H1 (cell line): ENCODE data around the gene RIN3. TPM values are rescaled to one million over a fixed set of nuclear protein-coding genes. Genes with fewer than 3 reads are reported as not detected.

Experiments
- CTCF ChIA-PET: fragments of 300-600 bp; sonication (Branson Sonifier 250); formaldehyde crosslinking; loops from one replicate; lab custom pipeline; 2021; ENCODE audit not compliant: partially characterized antibody; lab: Charles Lee
- POLR2A ChIA-PET: fragments of 300-600 bp; sonication (Branson Sonifier 250); formaldehyde crosslinking; loops from one replicate; lab custom pipeline; 2021; ENCODE audit warnings: inconsistent platforms; ENCODE audit not compliant: partially characterized antibody; lab: Charles Lee
- DNase-seq, 2 experiments: peaks; one replicate each; pipeline versions ENCODE4 v3.0.0 to v3.0.0-alpha.2; 2010 to 2022; ENCODE audit warnings: low spot score in 2 of 2, low read depth in 1 of 2, mixed read lengths in 1 of 2
- FAIRE-seq: peaks from 2 replicates; lab custom pipeline; 2011; peaks lifted over from hg19 to GRCh38; lab: Jason Lieb, UNC
- H2AFZ ChIP-seq: 2 replicates; pipeline ENCODE4 v1.8.1; 2012; ENCODE audit warnings: low read length, inconsistent platforms
- H2AK5ac ChIP-seq: 2 replicates; pipeline ENCODE4 v1.6.1; 2013; ENCODE audit warnings: low read depth, low read length
- H2BK120ac ChIP-seq: replicated peaks from 2 replicates; pipeline ENCODE3; 2013; ENCODE audit warnings: low read depth, low read length, inconsistent platforms
- H2BK12ac ChIP-seq: 2 replicates; pipeline ENCODE4 v1.6.1; 2013; ENCODE audit warnings: low read depth, low read length
- H2BK15ac ChIP-seq: 2 replicates; pipeline ENCODE4 v1.6.1; 2013; ENCODE audit warnings: low read length
- H2BK20ac ChIP-seq: 2 replicates; pipeline ENCODE4 v1.6.1; 2013; ENCODE audit warnings: low read length
- H2BK5ac ChIP-seq: 2 replicates; pipeline ENCODE4 v1.6.1; 2013; ENCODE audit warnings: low read depth, low read length
- H3K14ac ChIP-seq: 2 replicates; pipeline ENCODE4 v1.6.1; 2013; ENCODE audit warnings: inconsistent platforms; ENCODE audit not compliant: insufficient read length
- H3K18ac ChIP-seq: 2 replicates; pipeline ENCODE4 v1.6.1; 2013; ENCODE audit warnings: low read length; ENCODE audit errors: extremely low read depth
- H3K23ac ChIP-seq: 2 replicates; pipeline ENCODE4 v1.6.1; 2013; ENCODE audit warnings: inconsistent platforms; ENCODE audit not compliant: insufficient read length
- H3K23me2 ChIP-seq: 2 replicates; pipeline ENCODE4 v1.6.1; 2013; ENCODE audit warnings: low read depth, low read length
- H3K27ac ChIP-seq: 2 replicates; pipeline ENCODE4 v1.6.1; 2011; ENCODE audit warnings: low read depth, low read length, inconsistent platforms
- H3K27me3 ChIP-seq, 4 experiments: replicated peaks in 1 of 4; 1 replicate in 1 of 4; 2 replicates in 3 of 4; pipeline versions ENCODE4 v1.6.1 to v1.8.1; 2011 to 2013; ENCODE audit warnings: low read length in 3 of 4, mild to moderate bottlenecking in 3 of 4, inconsistent platforms in 2 of 4, mixed read lengths in 2 of 4, moderate library complexity in 1 of 4; ENCODE audit not compliant: control insufficient read depth in 3 of 4, insufficient read depth in 3 of 4; ENCODE audit errors: extremely low read depth in 1 of 4
- H3K36me3 ChIP-seq, 4 experiments: 2 replicates each; pipeline versions ENCODE4 v1.6.1 to v1.8.1; 2011 to 2013; ENCODE audit warnings: mild to moderate bottlenecking in 4 of 4, low read length in 3 of 4, moderate library complexity in 2 of 4, control low read depth in 1 of 4, inconsistent platforms in 1 of 4; ENCODE audit not compliant: insufficient read depth in 4 of 4, control insufficient read depth in 2 of 4
- H3K4ac ChIP-seq: replicated peaks from 2 replicates; pipeline ENCODE3; 2013; ENCODE audit warnings: low read length, low read depth, mixed read lengths, inconsistent platforms; ENCODE audit not compliant: insufficient read length
- H3K4me1 ChIP-seq, 4 experiments: replicated peaks in 1 of 4; 1 replicate in 1 of 4; 2 replicates in 3 of 4; pipeline versions ENCODE4 v1.6.1 to v1.8.1; 2011 to 2013; ENCODE audit warnings: low read length in 3 of 4, inconsistent platforms in 2 of 4, mixed read lengths in 1 of 4; ENCODE audit not compliant: insufficient read depth in 4 of 4, control insufficient read depth in 3 of 4
- H3K4me2 ChIP-seq, 2 experiments: 2 replicates each; pipeline versions ENCODE4 v1.6.1 to v1.8.1; 2011 to 2013; ENCODE audit warnings: low read depth in 2 of 2, low read length in 2 of 2, control low read depth in 1 of 2, inconsistent platforms in 1 of 2, mild to moderate bottlenecking in 1 of 2; ENCODE audit not compliant: insufficient read depth in 1 of 2
- H3K4me3 ChIP-seq, 4 experiments: fragments of 200-600, 300-600 bp in 1 of 4; sonication (generic), shearing (Covaris generic), sonication (Bioruptor Twin) in 1 of 4; 2 replicates each; pipeline versions ENCODE4 v1.5.1 to v1.8.1; 2011 to 2016; ENCODE audit warnings: low read length in 4 of 4, low read depth in 3 of 4, control low read depth in 2 of 4, inconsistent platforms in 2 of 4, mild to moderate bottlenecking in 2 of 4, mixed read lengths in 1 of 4, moderate library complexity in 1 of 4; ENCODE audit not compliant: insufficient read depth in 2 of 4; ENCODE audit errors: extremely low read depth in 1 of 4
- H3K56ac ChIP-seq: replicated peaks from 2 replicates; pipeline ENCODE3; 2013; ENCODE audit warnings: low read depth, mild to moderate bottlenecking, mixed read lengths, low read length, inconsistent platforms; ENCODE audit not compliant: insufficient read length
- H3K79me1 ChIP-seq: 2 replicates; pipeline ENCODE4 v1.6.1; 2013; ENCODE audit warnings: low read depth, low read length, control low read depth
- H3K79me2 ChIP-seq, 2 experiments: 2 replicates each; pipeline versions ENCODE4 v1.6.1 to v1.8.1; 2012 to 2013; ENCODE audit warnings: low read length in 2 of 2, mild to moderate bottlenecking in 2 of 2, inconsistent platforms in 1 of 2; ENCODE audit not compliant: insufficient read depth in 2 of 2, control insufficient read depth in 1 of 2
- H3K9ac ChIP-seq, 4 experiments: replicated peaks in 1 of 4; 1 replicate in 1 of 4; 2 replicates in 3 of 4; pipeline versions ENCODE4 v1.6.1 to v1.8.1; 2011 to 2013; ENCODE audit warnings: low read depth in 3 of 4, low read length in 3 of 4, control low read depth in 2 of 4, mild to moderate bottlenecking in 2 of 4, moderate library complexity in 2 of 4, inconsistent platforms in 1 of 4; ENCODE audit errors: extremely low read depth in 1 of 4
- H3K9me3 ChIP-seq, 2 experiments: 2 replicates each; pipeline versions ENCODE4 v1.6.1 to v1.8.1; 2012 to 2013; ENCODE audit warnings: mild to moderate bottlenecking in 2 of 2, moderate library complexity in 2 of 2, control low read depth in 1 of 2, inconsistent platforms in 1 of 2, low read depth in 1 of 2, low read length in 1 of 2, mixed read lengths in 1 of 2; ENCODE audit not compliant: insufficient read depth in 2 of 2
- H4K20me1 ChIP-seq, 2 experiments: replicated peaks in 1 of 2; 2 replicates each; pipeline versions ENCODE3 to v1.8.1; 2011 to 2013; ENCODE audit warnings: inconsistent platforms in 2 of 2, low read length in 2 of 2, mild to moderate bottlenecking in 1 of 2; ENCODE audit not compliant: insufficient read depth in 2 of 2, control insufficient read depth in 1 of 2
- H4K5ac ChIP-seq: 2 replicates; pipeline ENCODE4 v1.6.1; 2013; ENCODE audit warnings: low read length, low read depth, mixed read lengths, inconsistent platforms; ENCODE audit not compliant: insufficient read length
- H4K8ac ChIP-seq: 2 replicates; pipeline ENCODE4 v1.8.0; 2013; ENCODE audit warnings: mild to moderate bottlenecking, moderate library complexity, low read length, inconsistent platforms; ENCODE audit not compliant: insufficient read depth; ENCODE audit errors: extremely low read depth
- H4K91ac ChIP-seq: replicated peaks from 2 replicates; pipeline ENCODE3; 2013; ENCODE audit warnings: low read length, mixed read lengths, inconsistent platforms; ENCODE audit not compliant: insufficient read length
- NANOG ChIP-seq: IDR thresholded peaks from 2 replicates; pipeline ENCODE4 v1.6.1; 2011; ENCODE audit warnings: low read length, low read depth, mild to moderate bottlenecking, inconsistent platforms; ENCODE audit not compliant: insufficient read depth, poor library complexity, severe bottlenecking
- SIX5 ChIP-seq: IDR thresholded peaks from 2 replicates; pipeline ENCODE4 v1.6.1; 2011; ENCODE audit warnings: mild to moderate bottlenecking, low read depth, low read length
- WGBS, 2 experiments: shearing (Covaris generic) in 1 of 2; methylation state at CpG; one replicate each; pipeline versions ENCODE4 v1.1.6 to v1.1.7; 2013 to 2015; ENCODE audit warnings: low lambda C conversion rate in 2 of 2, mixed read lengths in 2 of 2, inconsistent platforms in 1 of 2, low coverage in 1 of 2, missing lambda C conversion rate in 1 of 2; ENCODE audit not compliant: insufficient replicate concordance in 2 of 2, insufficient coverage in 1 of 2, insufficient read length in 1 of 2; ENCODE audit errors: extremely low coverage in 1 of 2, missing lambda C conversion rate in 1 of 2; 5-methylcytosine and 5-hydroxymethylcytosine counted together
- polyA plus RNA-seq, 7 experiments: library from polyadenylated mRNA; depleted of rRNA in 3 of 7; stranded (reverse) in 5 of 7; unstranded in 2 of 7; fragments of >200 nt in 5 of 7; fragments of 200-250 nt in 2 of 7; gene quantifications; 1 replicate in 5 of 7; 2 replicates in 1 of 7; 4 replicates in 1 of 7; pipeline versions ENCODE4 v1.2.1 to v1.2.3, GENCODE V29; 2011 to 2013; ENCODE audit warnings: missing spikeins in 2 of 7, mixed read lengths in 2 of 7
- total RNA-seq: library from RNA; stranded (reverse); fragmentation: NEBNext Ultra II Directional; extraction: Animal tissue kit (Norgen Biotek cat#: 25700); gene quantifications from 2 replicates; pipeline ENCODE4 v1.2.1, GENCODE V29; 2021

The RIN3 gene
- total and polyA plus RNA-seq, 2 of the 8 experiments (the other 6 are each of a cell fraction or from before 2014, with no cell fraction given) = 0.59 to 1.5 TPM

- H2BK15ac ChIP-seq = no peak overlapping the region
- H3K4me1 ChIP-seq = peaks cover 0 to 19% (median 8%) of the 10 kb centered on the region in 4 experiments; a peak in 3 of 7 replicates
- H3K79me2 ChIP-seq = no peaks in the 10 kb centered on the region
- H3K23ac ChIP-seq = no peak overlapping the region
- H3K27me3 ChIP-seq = no peaks in the 10 kb centered on the region
- WGBS, 2 experiments = 19% methylated on average over 2 of the region's 2 CpGs; no CpG with 5 or more reads in 1 of the 2 experiments
- no peak overlapping the region for H4K8ac ChIP-seq
- no peak overlapping the region for H2BK12ac ChIP-seq
- H3K27ac ChIP-seq = no peak overlapping the region
- H3K23me2 ChIP-seq = peaks cover 5% of the 10 kb centered on the region; the same call in 1 of the 2 replicates
- H2BK20ac ChIP-seq = 0 out of 2 replicates have a peak overlapping the region, but pooled peaks have one; percentile 48
- peak overlapping the region; percentile 41 to 57; a peak in 3 of 4 replicates for H3K4me2 ChIP-seq
- H3K4ac ChIP-seq = no peak overlapping the region
- no peak overlapping the region for H3K14ac ChIP-seq
- no peak overlapping the region for H4K91ac ChIP-seq
- peak overlapping the region; percentile 20; the same call in 1 of the 2 replicates for H2BK5ac ChIP-seq
- no peak overlapping the region for H2AK5ac ChIP-seq
- no peak overlapping the region for H4K5ac ChIP-seq
- TF ChIP-seq NANOG (no peak), SIX5 (no peak)
- peaks cover 0 to 2% (median 0%) of the 10 kb centered on the region in 4 experiments; a peak in 3 of 8 replicates for H3K36me3 ChIP-seq
- DNase-seq (no peak), FAIRE-seq (no peak)
- H4K20me1 ChIP-seq = no peaks in the 10 kb centered on the region
- no peaks in the 10 kb centered on the region for H3K79me1 ChIP-seq
- ChIA-PET POLR2A (interaction anchor here (1.7 kb wide), 1 partner anchor 9 kb away, joined by 3 read pairs; no protein-coding TSS in a partner anchor), CTCF (interaction anchor here (1.3 to 5.0 kb wide), 4 partner anchors 12 to 53 kb away, joined by 3 to 28 read pairs (median 11); no protein-coding TSS in a partner anchor)
- H3K18ac ChIP-seq = peak overlapping the region; percentile 71; the same call in 1 of the 2 replicates
- no peak overlapping the region for H3K9ac ChIP-seq
- no peak overlapping the region for H3K56ac ChIP-seq
- 0 out of 2 replicates have a peak overlapping the region, but pooled peaks have one; percentile 12 for H2AFZ ChIP-seq
- H2BK120ac ChIP-seq = no peak overlapping the region
- H3K9me3 ChIP-seq = no peaks in the 10 kb centered on the region
- peak overlapping the region in 1 of 4 experiments; percentile 43; a peak in 1 of 8 replicates for H3K4me3 ChIP-seq
Observed at GRCh38 chr14:92628636-92629035, 115.1 kb downstream of the RIN3 start.
